ENCODE measurements around the gene NKTR. TPM values are rescaled to one million over a fixed set of nuclear protein-coding genes. Genes with fewer than 3 reads are reported as not detected.

Gene NKTR
- total RNA-seq, 1 experiment from 2014 or later = 89.3 TPM

DNA sequence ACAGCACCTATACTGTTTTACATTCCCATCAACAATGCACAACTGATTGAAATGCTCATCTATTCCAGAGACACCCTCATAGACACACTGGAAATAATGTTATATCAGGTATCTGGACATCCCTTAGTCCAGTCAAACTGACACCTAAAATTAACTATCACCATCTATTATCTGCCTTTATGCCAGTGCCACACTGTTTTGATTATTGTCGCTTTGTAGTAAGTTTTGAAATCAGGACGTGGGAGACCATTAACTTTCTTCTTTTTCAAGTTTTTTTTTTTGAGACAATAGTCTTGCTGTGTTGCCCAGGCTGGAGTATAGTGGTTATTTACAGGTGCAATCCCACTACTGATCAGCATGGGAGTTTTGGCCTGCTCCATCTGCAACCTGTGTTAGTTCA, 75.4 kb downstream of the NKTR start (continued):
- TF ChIP-seq IRF2 (CRISPR knock-in tag; IDR thresholded peaks at IDR 0.05; ENCODE audit: borderline replicate concordance, low read depth) = no peak
- TF ChIP-seq, protein P1, sequence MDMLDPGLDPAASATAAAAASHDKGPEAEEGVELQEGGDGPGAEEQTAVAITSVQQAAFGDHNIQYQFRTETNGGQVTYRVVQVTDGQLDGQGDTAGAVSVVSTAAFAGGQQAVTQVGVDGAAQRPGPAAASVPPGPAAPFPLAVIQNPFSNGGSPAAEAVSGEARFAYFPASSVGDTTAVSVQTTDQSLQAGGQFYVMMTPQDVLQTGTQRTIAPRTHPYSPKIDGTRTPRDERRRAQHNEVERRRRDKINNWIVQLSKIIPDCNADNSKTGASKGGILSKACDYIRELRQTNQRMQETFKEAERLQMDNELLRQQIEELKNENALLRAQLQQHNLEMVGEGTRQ (CRISPR knock-in tag; IDR thresholded peaks at IDR 0.05) = no peak

DNA sequence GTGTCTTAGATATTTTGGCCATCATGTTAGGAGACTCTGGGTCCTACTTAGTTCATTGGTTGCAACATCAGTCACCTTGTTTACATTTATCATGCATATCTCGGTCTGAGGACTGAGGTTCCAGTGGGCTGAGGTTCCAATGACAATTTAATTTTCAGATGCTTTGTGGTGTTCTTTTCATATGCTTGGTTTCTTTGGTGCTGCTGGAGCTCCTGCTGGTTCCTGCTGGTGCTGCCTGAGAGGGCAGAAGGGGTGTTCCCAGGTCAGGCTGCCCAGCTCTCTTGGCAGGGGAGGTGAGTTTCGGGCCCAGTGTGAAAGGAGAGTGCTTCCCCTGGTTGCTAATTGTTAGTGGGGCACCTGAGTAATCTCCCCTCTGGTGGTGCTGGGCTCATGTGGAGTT, 78.0 kb downstream of the NKTR start:
- ATAC-seq (no peak), DNase-seq (ENCODE audit: low spot score) (no peak)
- POLR2A ChIA-PET = no interaction called here

DNA sequence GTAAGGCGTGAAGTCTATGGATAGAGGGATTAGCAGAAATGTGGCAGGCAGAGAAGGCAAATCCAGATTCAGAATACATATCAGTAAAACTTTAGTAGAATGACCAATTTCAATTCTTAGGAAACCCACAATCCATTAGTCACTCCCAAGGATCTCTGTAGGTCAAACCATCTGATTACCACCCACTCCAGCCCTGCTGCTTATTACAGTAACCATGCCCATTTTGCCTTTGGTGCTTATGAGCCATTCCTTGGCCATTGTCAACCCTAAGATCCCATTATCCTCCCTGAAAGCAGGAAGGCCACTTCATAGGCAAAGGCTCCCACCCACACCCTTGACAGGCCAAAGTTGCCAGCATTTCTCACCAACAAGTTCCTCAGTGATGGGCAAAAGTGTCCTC, 79.8 kb downstream of the NKTR start:
- ATAC-seq (no peak), DNase-seq (ENCODE audit: low spot score) (no peak)
- H3K27ac Mint-ChIP-seq = no peak overlapping the region
- CTCF ChIA-PET = no interaction called here
- no peak overlapping the region for H3K4me3 Mint-ChIP-seq
- H3K27me3 Mint-ChIP-seq (ENCODE audit: low read depth) = peaks cover 5% of the 10 kb centered on the region; the same call in 1 of the 2 replicates
- no peak for TF ChIP-seq SP1 (CRISPR knock-in tag; conservative IDR thresholded peaks at IDR 0.05)
- POLR2A ChIA-PET = no interaction called here
- H3K4me1 Mint-ChIP-seq = no peaks in the 10 kb centered on the region
- H3K9me3 Mint-ChIP-seq = peaks cover 14% of the 10 kb centered on the region
- H3K36me3 Mint-ChIP-seq = no peaks in the 10 kb centered on the region

More for the DNA sequence above, 78.0 kb downstream of the NKTR start:
- Mint-ChIP-seq H3K4me1 (no peaks in the 10 kb centered on the region), H3K27me3 (ENCODE audit: low read depth) (peaks cover 5% of the 10 kb centered on the region; the same call in 1 of the 2 replicates), H3K27ac (no peak overlapping the region), H3K4me3 (no peak overlapping the region), H3K9me3 (peaks cover 14% of the 10 kb centered on the region), H3K36me3 (no peaks in the 10 kb centered on the region)
- CTCF ChIA-PET = no interaction called here
- no peak for TF ChIP-seq JAZF1 (CRISPR knock-in tag; IDR thresholded peaks at IDR 0.05)
- no peak for TF ChIP-seq RORB (CRISPR knock-in tag; IDR thresholded peaks at IDR 0.05)
- TF ChIP-seq, protein P2, sequence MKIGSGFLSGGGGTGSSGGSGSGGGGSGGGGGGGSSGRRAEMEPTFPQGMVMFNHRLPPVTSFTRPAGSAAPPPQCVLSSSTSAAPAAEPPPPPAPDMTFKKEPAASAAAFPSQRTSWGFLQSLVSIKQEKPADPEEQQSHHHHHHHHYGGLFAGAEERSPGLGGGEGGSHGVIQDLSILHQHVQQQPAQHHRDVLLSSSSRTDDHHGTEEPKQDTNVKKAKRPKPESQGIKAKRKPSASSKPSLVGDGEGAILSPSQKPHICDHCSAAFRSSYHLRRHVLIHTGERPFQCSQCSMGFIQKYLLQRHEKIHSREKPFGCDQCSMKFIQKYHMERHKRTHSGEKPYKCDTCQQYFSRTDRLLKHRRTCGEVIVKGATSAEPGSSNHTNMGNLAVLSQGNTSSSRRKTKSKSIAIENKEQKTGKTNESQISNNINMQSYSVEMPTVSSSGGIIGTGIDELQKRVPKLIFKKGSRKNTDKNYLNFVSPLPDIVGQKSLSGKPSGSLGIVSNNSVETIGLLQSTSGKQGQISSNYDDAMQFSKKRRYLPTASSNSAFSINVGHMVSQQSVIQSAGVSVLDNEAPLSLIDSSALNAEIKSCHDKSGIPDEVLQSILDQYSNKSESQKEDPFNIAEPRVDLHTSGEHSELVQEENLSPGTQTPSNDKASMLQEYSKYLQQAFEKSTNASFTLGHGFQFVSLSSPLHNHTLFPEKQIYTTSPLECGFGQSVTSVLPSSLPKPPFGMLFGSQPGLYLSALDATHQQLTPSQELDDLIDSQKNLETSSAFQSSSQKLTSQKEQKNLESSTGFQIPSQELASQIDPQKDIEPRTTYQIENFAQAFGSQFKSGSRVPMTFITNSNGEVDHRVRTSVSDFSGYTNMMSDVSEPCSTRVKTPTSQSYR (CRISPR knock-in tag; IDR thresholded peaks at IDR 0.05) = no peak
- TF ChIP-seq, protein P3, sequence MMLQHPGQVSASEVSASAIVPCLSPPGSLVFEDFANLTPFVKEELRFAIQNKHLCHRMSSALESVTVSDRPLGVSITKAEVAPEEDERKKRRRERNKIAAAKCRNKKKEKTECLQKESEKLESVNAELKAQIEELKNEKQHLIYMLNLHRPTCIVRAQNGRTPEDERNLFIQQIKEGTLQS (CRISPR knock-in tag; conservative IDR thresholded peaks at IDR 0.05) = no peak
- no peak for TF ChIP-seq IRF2 (CRISPR knock-in tag; IDR thresholded peaks at IDR 0.05; ENCODE audit: borderline replicate concordance, low read depth)
- TF ChIP-seq ZNF396 (CRISPR knock-in tag; IDR thresholded peaks at IDR 0.05; ENCODE audit: borderline replicate concordance) = no peak
- no peak for TF ChIP-seq EMX1 (CRISPR knock-in tag; IDR thresholded peaks at IDR 0.05)
- TF ChIP-seq ZBTB21 (CRISPR knock-in tag; IDR thresholded peaks at IDR 0.05; ENCODE audit: borderline replicate concordance) = no peak

DNA sequence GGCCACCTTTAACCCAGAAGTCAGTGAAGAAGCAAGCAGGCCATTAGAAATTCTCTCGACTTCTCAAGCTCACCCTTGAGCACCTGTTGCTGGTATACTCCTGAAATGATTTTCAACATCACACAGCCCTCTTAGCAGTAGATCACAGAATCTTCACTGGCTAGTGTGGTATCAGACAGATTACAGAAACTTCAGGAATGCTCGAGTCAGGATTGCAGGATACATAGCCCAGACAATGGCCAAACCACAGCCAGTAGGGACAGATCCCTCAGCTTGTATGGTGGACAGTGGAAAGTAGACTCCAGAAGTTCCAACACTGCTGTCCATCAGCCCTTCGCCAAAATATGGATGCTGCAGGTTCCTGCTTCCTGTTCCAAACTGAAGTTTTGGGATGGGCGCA, 80.3 kb downstream of the NKTR start:
- no peak overlapping the region for H3K27ac Mint-ChIP-seq
- peaks cover 12% of the 10 kb centered on the region for H3K9me3 Mint-ChIP-seq
- TF ChIP-seq ETV6 (CRISPR knock-in tag; IDR thresholded peaks at IDR 0.05) (no peak), TEAD1 (CRISPR knock-in tag; IDR thresholded peaks at IDR 0.05) (no peak)
- no peak for DNase-seq (ENCODE audit: low spot score)
- H3K36me3 Mint-ChIP-seq = no peaks in the 10 kb centered on the region
- ATAC-seq = no peak
- no peak overlapping the region for H3K4me3 Mint-ChIP-seq
- H3K4me1 Mint-ChIP-seq = no peaks in the 10 kb centered on the region
- POLR2A ChIA-PET = no interaction called here
- CTCF ChIA-PET = interaction anchor here (0.6 kb wide), 1 partner anchor 131 kb away, joined by 3 read pairs; no protein-coding TSS in a partner anchor
- peaks cover 5% of the 10 kb centered on the region for H3K27me3 Mint-ChIP-seq (ENCODE audit: low read depth)

DNA sequence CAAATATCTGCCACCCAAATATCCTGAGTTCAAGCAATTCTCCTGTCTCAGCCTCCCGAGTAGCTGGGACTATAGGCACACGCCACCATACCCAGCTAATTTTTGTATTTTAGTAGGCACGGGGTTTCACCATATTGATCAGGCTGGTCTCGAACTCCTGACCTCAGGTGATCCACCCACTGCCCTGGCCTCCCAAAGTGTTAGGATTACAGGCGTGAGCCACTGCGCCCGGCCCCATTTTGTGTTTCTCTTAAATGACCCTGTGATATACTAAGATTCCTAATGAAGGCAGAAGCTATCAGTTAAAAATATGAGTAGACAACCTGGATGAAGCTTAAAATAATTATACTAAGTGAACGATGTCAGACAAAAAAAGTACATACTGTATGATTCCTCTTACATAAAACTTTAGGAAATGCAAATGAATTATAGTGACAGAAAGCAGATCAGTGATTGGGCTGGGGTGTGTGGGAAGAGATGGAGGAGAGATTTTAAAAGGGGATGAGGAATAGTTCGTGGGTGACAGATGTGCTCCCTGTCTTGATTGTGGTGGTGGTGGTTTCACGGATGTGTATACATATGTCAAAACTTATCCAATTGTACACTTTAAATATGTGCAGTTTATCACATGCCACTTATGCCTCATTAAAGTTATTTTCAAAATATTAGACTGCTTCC, 81.0 kb downstream of the NKTR start:
- H3K36me3 Mint-ChIP-seq = no peaks in the 10 kb centered on the region
- no peak for ATAC-seq
- H3K27me3 Mint-ChIP-seq (ENCODE audit: low read depth) = no peaks in the 10 kb centered on the region; the same call in 1 of the 2 replicates
- ChIA-PET POLR2A (no interaction called here), CTCF (interaction anchor here (0.6 kb wide), 1 partner anchor 131 kb away, joined by 3 read pairs; no protein-coding TSS in a partner anchor)
- no peaks in the 10 kb centered on the region for H3K4me1 Mint-ChIP-seq
- H3K4me3 Mint-ChIP-seq = no peak overlapping the region
- H3K27ac Mint-ChIP-seq = no peak overlapping the region
- peaks cover 6% of the 10 kb centered on the region for H3K9me3 Mint-ChIP-seq
- no peak for DNase-seq (ENCODE audit: low spot score)
- TF ChIP-seq HMGA2 (CRISPR knock-in tag; IDR thresholded peaks at IDR 0.05) = no peak
- TF ChIP-seq, protein P4, sequence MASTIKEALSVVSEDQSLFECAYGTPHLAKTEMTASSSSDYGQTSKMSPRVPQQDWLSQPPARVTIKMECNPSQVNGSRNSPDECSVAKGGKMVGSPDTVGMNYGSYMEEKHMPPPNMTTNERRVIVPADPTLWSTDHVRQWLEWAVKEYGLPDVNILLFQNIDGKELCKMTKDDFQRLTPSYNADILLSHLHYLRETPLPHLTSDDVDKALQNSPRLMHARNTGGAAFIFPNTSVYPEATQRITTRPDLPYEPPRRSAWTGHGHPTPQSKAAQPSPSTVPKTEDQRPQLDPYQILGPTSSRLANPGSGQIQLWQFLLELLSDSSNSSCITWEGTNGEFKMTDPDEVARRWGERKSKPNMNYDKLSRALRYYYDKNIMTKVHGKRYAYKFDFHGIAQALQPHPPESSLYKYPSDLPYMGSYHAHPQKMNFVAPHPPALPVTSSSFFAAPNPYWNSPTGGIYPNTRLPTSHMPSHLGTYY (CRISPR knock-in tag; IDR thresholded peaks at IDR 0.05) = no peak
- TF ChIP-seq, protein P5, sequence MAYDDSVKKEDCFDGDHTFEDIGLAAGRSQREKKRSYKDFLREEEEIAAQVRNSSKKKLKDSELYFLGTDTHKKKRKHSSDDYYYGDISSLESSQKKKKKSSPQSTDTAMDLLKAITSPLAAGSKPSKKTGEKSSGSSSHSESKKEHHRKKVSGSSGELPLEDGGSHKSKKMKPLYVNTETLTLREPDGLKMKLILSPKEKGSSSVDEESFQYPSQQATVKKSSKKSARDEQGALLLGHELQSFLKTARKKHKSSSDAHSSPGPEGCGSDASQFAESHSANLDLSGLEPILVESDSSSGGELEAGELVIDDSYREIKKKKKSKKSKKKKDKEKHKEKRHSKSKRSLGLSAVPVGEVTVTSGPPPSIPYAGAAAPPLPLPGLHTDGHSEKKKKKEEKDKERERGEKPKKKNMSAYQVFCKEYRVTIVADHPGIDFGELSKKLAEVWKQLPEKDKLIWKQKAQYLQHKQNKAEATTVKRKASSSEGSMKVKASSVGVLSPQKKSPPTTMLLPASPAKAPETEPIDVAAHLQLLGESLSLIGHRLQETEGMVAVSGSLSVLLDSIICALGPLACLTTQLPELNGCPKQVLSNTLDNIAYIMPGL (CRISPR knock-in tag; IDR thresholded peaks at IDR 0.05) = no peak
- no peak for TF ChIP-seq ZNF121 (CRISPR knock-in tag; IDR thresholded peaks at IDR 0.05)
- no peak for TF ChIP-seq ZNF138 (CRISPR knock-in tag; conservative IDR thresholded peaks at IDR 0.05)
